Ovary (tissue), 3 donors: ENCODE results near the gene TET2.

Experiments
- EP300 ChIP-seq: sonication (generic); formaldehyde crosslinking; IDR thresholded peaks from one replicate; pipeline ENCODE4 v1.6.1; 2017; ENCODE audit warnings: antibody characterized with exemption
- POLR2A ChIP-seq: fragments of 450-650 bp; IDR thresholded peaks from one replicate; pipeline ENCODE4 v1.6.1; 2017; ENCODE audit warnings: antibody characterized with exemption, mild to moderate bottlenecking, moderate library complexity
- TF ChIP-seq, protein P1 (sequence below), 3 donors: fragments of 450-650 bp in 2 of 3; fragments of 200-600 bp in 1 of 3; IDR thresholded peaks; one replicate each; pipeline versions ENCODE4 v1.5.1 to v1.8.0; 2016 to 2022; ENCODE audit warnings: antibody characterized with exemption in 3 of 3, mild to moderate bottlenecking in 1 of 3
- donor health status: DM: no; HTN: no; CAD: no.

DNA sequence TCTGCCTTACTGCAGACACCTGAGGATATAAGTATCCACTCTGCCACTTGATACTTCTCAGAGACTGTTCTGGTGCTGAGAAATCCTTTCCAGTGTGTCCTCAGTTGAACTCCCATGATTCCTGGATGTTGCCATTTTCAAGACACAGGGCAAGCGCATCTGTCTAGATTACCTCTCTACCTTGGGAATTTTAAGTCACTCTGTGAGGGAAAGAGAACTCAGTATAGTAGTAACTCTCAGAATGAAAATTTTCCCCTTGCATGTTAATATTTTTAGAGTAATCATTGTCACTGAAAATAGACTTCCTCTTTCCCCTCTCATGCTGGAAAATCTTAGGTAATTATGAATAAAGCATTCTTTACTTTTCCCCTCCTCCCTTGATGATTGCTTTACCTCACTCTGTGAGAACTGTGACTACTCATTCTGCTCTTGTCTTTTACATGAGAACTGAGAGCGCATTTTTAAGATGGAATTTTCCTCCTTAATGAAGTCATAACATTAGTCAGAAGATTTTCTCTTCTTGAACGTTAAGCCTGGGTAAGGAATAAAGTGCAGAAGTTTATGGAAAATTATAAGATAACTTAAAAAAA lies 45.0 kb downstream of the TET2 start:
- TF ChIP-seq POLR2A (no peak), EP300 (no peak)
- TF ChIP-seq, protein P1, sequence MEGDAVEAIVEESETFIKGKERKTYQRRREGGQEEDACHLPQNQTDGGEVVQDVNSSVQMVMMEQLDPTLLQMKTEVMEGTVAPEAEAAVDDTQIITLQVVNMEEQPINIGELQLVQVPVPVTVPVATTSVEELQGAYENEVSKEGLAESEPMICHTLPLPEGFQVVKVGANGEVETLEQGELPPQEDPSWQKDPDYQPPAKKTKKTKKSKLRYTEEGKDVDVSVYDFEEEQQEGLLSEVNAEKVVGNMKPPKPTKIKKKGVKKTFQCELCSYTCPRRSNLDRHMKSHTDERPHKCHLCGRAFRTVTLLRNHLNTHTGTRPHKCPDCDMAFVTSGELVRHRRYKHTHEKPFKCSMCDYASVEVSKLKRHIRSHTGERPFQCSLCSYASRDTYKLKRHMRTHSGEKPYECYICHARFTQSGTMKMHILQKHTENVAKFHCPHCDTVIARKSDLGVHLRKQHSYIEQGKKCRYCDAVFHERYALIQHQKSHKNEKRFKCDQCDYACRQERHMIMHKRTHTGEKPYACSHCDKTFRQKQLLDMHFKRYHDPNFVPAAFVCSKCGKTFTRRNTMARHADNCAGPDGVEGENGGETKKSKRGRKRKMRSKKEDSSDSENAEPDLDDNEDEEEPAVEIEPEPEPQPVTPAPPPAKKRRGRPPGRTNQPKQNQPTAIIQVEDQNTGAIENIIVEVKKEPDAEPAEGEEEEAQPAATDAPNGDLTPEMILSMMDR (IDR thresholded peaks at IDR 0.05): no peak
